ENCODE measurements around the gene DYNC1I2.

- no peak for TF ChIP-seq EZH2phosphoT487 (IDR thresholded peaks at IDR 0.05; ENCODE audit: insufficient read depth, low read depth)
- no peak for TF ChIP-seq EZH2 (IDR thresholded peaks at IDR 0.05; ENCODE audit: insufficient read depth, poor library complexity, severe bottlenecking)
Observed at GRCh38 chr2:171692331-171692730, 5.1 kb downstream of the DYNC1I2 start.

Measured in GM23248 (cell line).